ENCODE measurements around the gene ZSCAN5B. TPM values are rescaled to one million over a fixed set of nuclear protein-coding genes. Genes with fewer than 3 reads are reported as not detected.

ZSCAN5B gene
- total RNA-seq, 4 donors from 2014 or later: not detected

DNA sequence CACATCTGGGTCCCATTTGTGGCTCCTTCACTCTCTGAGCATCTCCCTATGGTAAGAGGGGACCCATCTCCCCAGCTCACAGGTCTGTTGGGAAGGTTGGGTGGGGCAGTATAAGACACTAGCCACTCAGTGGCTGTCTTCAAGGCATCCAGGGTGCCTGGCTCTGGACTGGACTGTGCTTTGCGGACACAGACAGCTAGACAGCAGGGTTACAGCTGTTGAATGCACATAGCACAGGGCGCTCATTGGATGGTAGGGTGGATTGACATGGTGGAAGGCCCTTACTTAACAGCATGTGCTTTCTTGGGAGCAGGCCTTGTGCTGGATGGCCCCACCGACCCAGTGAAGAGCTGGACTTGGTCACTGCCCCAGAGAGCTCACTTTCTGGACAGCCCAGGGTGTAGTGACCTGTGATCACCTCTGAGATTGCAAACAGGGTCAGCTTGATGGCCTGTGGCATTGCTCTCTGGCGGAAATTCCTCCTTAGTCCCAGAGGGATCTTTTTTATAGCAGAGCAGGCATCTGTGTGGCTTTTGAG lies 54.6 kb downstream of the ZSCAN5B start:
- no peaks in the 10 kb centered on the region for H3K27me3 ChIP-seq
- H3K27ac ChIP-seq: peak overlapping the region in 1 of 4 donors; percentile 7
- no peak for DNase-seq
- peaks cover 0 to 10% of the 10 kb centered on the region in 2 donors for H3K36me3 ChIP-seq
- H3K9me3 ChIP-seq: no peaks in the 10 kb centered on the region
- no peak overlapping the region for H3K4me3 ChIP-seq
- TF ChIP-seq CTCF (IDR thresholded peaks at IDR 0.05 in 4 of 5, conservative IDR thresholded peaks at IDR 0.05 in 1 of 5) (no peak), POLR2A (IDR thresholded peaks at IDR 0.05) (no peak)
- in situ Hi-C loops (cut with MboI; ENCODE audit: low sequenced_read_pairs in 4 of 4): no loop called here
- no peak for ATAC-seq
- peaks cover 11 to 21% of the 10 kb centered on the region in 2 donors for H3K4me1 ChIP-seq
- intact Hi-C loops (cut with DNase I; ENCODE audit: low total_unique reads): loop anchor here (5.0 to 10.0 kb wide), 3 partner anchors 36 to 452 kb away; partner anchors contain the start of genes ZNF71 and ZSCAN5A

DNA sequence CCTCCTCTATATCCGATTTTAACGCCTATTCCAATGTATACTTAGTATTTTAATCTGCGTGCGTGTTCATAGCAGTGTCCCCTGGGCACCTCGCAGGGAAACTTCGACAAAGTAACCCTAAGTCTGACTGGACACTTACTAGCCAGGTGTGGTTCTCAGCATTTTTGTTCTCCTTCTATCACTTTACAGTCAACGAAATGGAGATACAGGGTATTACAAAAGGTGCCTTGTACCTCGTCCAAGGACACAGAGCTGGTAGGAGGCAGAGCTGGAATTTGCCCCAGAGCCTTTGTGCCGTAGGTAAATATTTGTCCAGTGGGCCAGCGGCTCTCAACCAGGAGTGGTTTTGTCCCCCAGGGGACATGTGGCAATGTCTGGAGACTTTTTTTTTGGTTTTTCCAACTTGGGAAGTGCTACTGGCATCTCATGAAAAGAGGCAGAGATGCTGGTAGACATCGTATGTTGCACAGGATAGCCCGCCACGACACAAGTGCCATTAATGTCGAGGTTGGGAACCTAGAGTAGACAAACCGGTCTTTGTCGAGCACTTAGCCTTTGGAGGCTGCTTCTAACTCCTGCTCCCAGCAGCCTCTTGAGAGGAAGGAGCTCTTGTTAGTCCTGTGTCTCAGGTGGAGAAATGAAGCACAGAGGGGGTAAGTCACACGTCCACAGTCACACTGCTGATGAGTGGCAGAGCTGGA lies 55.3 kb downstream of the ZSCAN5B start:
- no peak for ATAC-seq
- Histone ChIP-seq H3K4me1 (peaks cover 11 to 21% of the 10 kb centered on the region in 2 donors), H3K4me3 (peak overlapping the region; percentile 57 to 76 (median 58)), H3K27ac (peak overlapping the region; percentile 84 to 89 (median 86)), H3K27me3 (no peaks in the 10 kb centered on the region), H3K9me3 (no peaks in the 10 kb centered on the region), H3K36me3 (peaks cover 0 to 2% of the 10 kb centered on the region in 2 donors)
- no peak for DNase-seq
- intact Hi-C loops (cut with DNase I; ENCODE audit: low total_unique reads) (loop anchor here (5.0 to 10.0 kb wide), 3 partner anchors 35 to 453 kb away; partner anchors contain the start of genes ZNF71 and ZSCAN5A), in situ Hi-C loops (cut with MboI; ENCODE audit: low sequenced_read_pairs in 4 of 4) (no loop called here)
- TF ChIP-seq POLR2A (IDR thresholded peaks at IDR 0.05): no peak
- TF ChIP-seq CTCF (IDR thresholded peaks at IDR 0.05 in 4 of 5, conservative IDR thresholded peaks at IDR 0.05 in 1 of 5): no peak

GRCh38 chr19:56141417-56141993 lies 56.1 kb downstream of the ZSCAN5B start:
- in situ Hi-C loops (cut with MboI; ENCODE audit: low sequenced_read_pairs in 4 of 4) (no loop called here), intact Hi-C loops (cut with DNase I; ENCODE audit: low total_unique reads) (loop anchor here (2.0 to 10.0 kb wide), 4 partner anchors 34 to 453 kb away; partner anchors contain the start of genes ZNF71 and ZSCAN5A)
- H3K27me3 ChIP-seq: no peaks in the 10 kb centered on the region
- no peak for DNase-seq
- TF ChIP-seq POLR2A (IDR thresholded peaks at IDR 0.05) (no peak), CTCF (IDR thresholded peaks at IDR 0.05 in 4 of 5, conservative IDR thresholded peaks at IDR 0.05 in 1 of 5) (no peak)
- no peak for ATAC-seq
- H3K27ac ChIP-seq: peak overlapping the region; percentile 84 to 89 (median 86)
- no peaks in the 10 kb centered on the region for H3K9me3 ChIP-seq
- no peaks in the 10 kb centered on the region for H3K36me3 ChIP-seq
- peak overlapping the region; percentile 57 to 76 (median 58) for H3K4me3 ChIP-seq
- peaks cover 11 to 21% of the 10 kb centered on the region in 2 donors for H3K4me1 ChIP-seq

DNA sequence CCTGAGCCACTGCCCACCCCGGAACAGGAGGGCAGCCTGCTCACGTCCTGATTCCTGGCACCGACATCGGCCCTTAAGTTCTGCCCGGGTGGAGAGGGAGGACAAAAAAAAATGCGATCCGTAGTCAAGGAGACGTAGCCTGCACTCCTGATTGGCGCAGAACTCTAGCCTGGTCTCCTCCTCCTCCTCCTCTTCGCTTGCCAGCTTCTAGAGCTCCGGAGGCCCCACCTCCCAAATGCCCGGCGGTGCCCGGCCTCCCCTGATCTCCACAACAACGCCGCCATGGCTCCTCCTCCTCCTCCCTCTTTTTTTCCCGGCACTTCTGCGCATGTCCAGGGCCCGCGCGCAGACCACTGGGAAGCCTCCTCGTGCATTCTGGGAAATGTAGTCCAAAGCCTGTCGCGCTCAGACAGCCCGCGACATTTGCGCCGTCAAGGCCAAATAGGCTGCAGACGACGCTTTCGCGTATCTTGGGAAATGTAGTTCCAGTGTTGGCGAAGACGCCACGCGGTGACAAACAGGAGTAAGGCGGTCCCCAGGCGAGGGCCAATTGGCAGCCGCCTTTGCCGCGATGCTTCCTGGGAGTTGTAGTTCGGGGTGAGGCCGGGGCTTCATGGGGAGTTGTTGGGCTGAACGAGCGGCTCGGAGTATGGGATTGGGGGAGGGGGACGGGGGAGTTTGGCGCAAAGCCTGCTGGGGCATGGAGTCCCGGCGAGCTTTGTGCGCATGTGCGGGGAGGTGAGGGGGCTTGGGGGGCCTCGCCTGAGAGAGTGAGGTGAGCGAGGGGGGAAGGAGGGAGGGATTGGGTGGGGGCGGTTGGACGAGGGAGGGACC lies 56.8 kb downstream of the ZSCAN5B start, which contains the start of gene ZNF444:
Gene ZNF444 (plus strand): TSS at position 705 of the 834 bp plus-strand sequence. CDS start 5,625 bp downstream, outside the sequence.
- peak; percentile 96 for ATAC-seq
- intact Hi-C loops (cut with DNase I; ENCODE audit: low total_unique reads): loop anchor here (1.0 to 10.0 kb wide), 5 partner anchors 19 to 454 kb away; partner anchors contain the start of genes ZNF71, ZNF787 and ZSCAN5A
- Histone ChIP-seq H3K9me3 (no peaks in the 10 kb centered on the region), H3K4me1 (peaks cover 11 to 21% of the 10 kb centered on the region in 2 donors), H3K36me3 (no peaks in the 10 kb centered on the region), H3K27ac (peak within 1 kb of the TSS; percentile 84 to 89 (median 86)), H3K4me3 (peak within 1 kb of the TSS; percentile 57 to 76 (median 60)), H3K27me3 (no peaks in the 10 kb centered on the region)
- in situ Hi-C loops (cut with MboI; ENCODE audit: low sequenced_read_pairs in 4 of 4): no loop called here
- peak; percentile 98 to 99 for DNase-seq
- TF ChIP-seq CTCF (IDR thresholded peaks at IDR 0.05 in 4 of 5, conservative IDR thresholded peaks at IDR 0.05 in 1 of 5): no peak
- peak; percentile 52 to 54 for TF ChIP-seq POLR2A (IDR thresholded peaks at IDR 0.05)

All from gastrocnemius medialis (tissue), 4 donors.